CD8-positive, alpha-beta memory T cell (primary cell): ENCODE measurements around the gene EAF1. TPM values are rescaled to one million over a fixed set of nuclear protein-coding genes. Genes with fewer than 3 reads are reported as not detected.

Experiments
- CTCF ChIA-PET: fragments of 350-600 bp; sonication (Branson Sonifier 250); formaldehyde crosslinking; loops from one replicate; lab custom pipeline; 2021; ENCODE audit warnings: antibody characterized with exemption; lab: Charles Lee
- POLR2A ChIA-PET: fragments of 350-600 bp; sonication (Branson Sonifier 250); formaldehyde crosslinking; loops from one replicate; lab custom pipeline; 2021; ENCODE audit warnings: antibody characterized with exemption; lab: Charles Lee
- DNase-seq, 5 donors: peaks; one replicate each; pipeline versions ENCODE4 v3.0.0 to v3.0.0-alpha.2; 2020 to 2022; ENCODE audit warnings: mixed read lengths in 1 of 5
- H3K27ac ChIP-seq: one replicate; pipeline ENCODE4 v1.7.0; 2013; ENCODE audit warnings: low read depth, mild to moderate bottlenecking, low read length, moderate library complexity
- H3K27me3 ChIP-seq: 2 replicates; pipeline ENCODE4 v1.7.0; 2013; ENCODE audit warnings: low read length, mild to moderate bottlenecking; ENCODE audit not compliant: insufficient read depth, poor library complexity, severe bottlenecking
- H3K36me3 ChIP-seq: 2 replicates; pipeline ENCODE4 v1.7.0; 2013; ENCODE audit warnings: mild to moderate bottlenecking, low read length, moderate library complexity; ENCODE audit not compliant: insufficient read depth
- H3K4me1 ChIP-seq: 2 replicates; pipeline ENCODE4 v1.7.0; 2013; ENCODE audit warnings: mild to moderate bottlenecking, low read length, moderate library complexity; ENCODE audit not compliant: insufficient read depth
- H3K4me3 ChIP-seq: 2 replicates; pipeline ENCODE4 v1.7.0; 2013; ENCODE audit warnings: mild to moderate bottlenecking, low read length
- H3K9me3 ChIP-seq: 2 replicates; pipeline ENCODE4 v1.7.0; 2013; ENCODE audit warnings: mild to moderate bottlenecking, low read length
- H3K27ac Mint-ChIP-seq, 8 donors: one replicate each; pipeline ENCODE4 v1.8.0; 2020 to 2021; ENCODE audit warnings: mixed read lengths in 8 of 8, mild to moderate bottlenecking in 6 of 8, inconsistent platforms in 3 of 8, moderate library complexity in 3 of 8
- H3K27me3 Mint-ChIP-seq, 2 donors: one replicate each; pipeline ENCODE4 v1.8.0; 2020 to 2021; ENCODE audit warnings: mixed read lengths in 2 of 2, mild to moderate bottlenecking in 1 of 2, moderate library complexity in 1 of 2
- H3K36me3 Mint-ChIP-seq, 3 donors: one replicate each; pipeline ENCODE4 v1.8.0; 2020 to 2021; ENCODE audit warnings: mixed read lengths in 3 of 3, inconsistent platforms in 1 of 3, mild to moderate bottlenecking in 1 of 3
- H3K4me1 Mint-ChIP-seq, 3 donors: one replicate each; pipeline ENCODE4 v1.8.0; 2020 to 2021; ENCODE audit warnings: mixed read lengths in 3 of 3, inconsistent platforms in 1 of 3, mild to moderate bottlenecking in 1 of 3
- H3K4me3 Mint-ChIP-seq, 7 donors: one replicate each; pipeline ENCODE4 v1.8.0; 2020 to 2021; ENCODE audit warnings: mixed read lengths in 7 of 7, mild to moderate bottlenecking in 6 of 7, moderate library complexity in 4 of 7, inconsistent platforms in 2 of 7
- H3K9me3 Mint-ChIP-seq, 5 donors: one replicate each; pipeline ENCODE4 v1.8.0; 2020 to 2022; ENCODE audit warnings: mixed read lengths in 5 of 5, mild to moderate bottlenecking in 3 of 5, moderate library complexity in 2 of 5, inconsistent platforms in 1 of 5
- polyA plus RNA-seq: library from polyadenylated mRNA; unstranded; fragments of 300-500 nt; fragmentation: Illumina TruSeq; gene quantifications from one replicate; pipeline ENCODE4 v1.2.3, GENCODE V29; 2021
- total RNA-seq, 2 experiments: library from RNA; stranded (reverse); gene quantifications; one replicate each; pipeline ENCODE4 v1.2.3, GENCODE V29; 2021

Gene EAF1
- total and polyA plus RNA-seq, 3 experiments from 2014 or later = 21.2 to 26.8 (median 25.8) TPM

- Mint-ChIP-seq H3K27me3 (no peaks in the 10 kb centered on the region), H3K9me3 (no peaks in the 10 kb centered on the region), H3K36me3 (peaks cover 0 to 79% (median 14%) of the 10 kb centered on the region in 3 donors), H3K4me1 (peaks cover 54 to 64% (median 57%) of the 10 kb centered on the region in 3 donors), H3K4me3 (peak overlapping the region in 3 of 7 donors; percentile 0 to 52 (median 48)), H3K27ac (peak overlapping the region in 4 of 8 donors; percentile 9 to 85 (median 62))
- Histone ChIP-seq H3K4me3 (no peak overlapping the region), H3K9me3 (no peaks in the 10 kb centered on the region), H3K4me1 (peaks cover 26% of the 10 kb centered on the region), H3K36me3 (peaks cover 43% of the 10 kb centered on the region), H3K27me3 (no peaks in the 10 kb centered on the region), H3K27ac (no peak overlapping the region)
- no peak for DNase-seq
- POLR2A ChIA-PET = no interaction called here
- CTCF ChIA-PET = interaction anchor here (1.2 to 1.4 kb wide), 2 partner anchors 25 to 125 kb away, joined by 3 read pairs; no protein-coding TSS in a partner anchor
Measured at GRCh38 chr3:15431256-15431837, 3.9 kb downstream of the EAF1 start.

DNA sequence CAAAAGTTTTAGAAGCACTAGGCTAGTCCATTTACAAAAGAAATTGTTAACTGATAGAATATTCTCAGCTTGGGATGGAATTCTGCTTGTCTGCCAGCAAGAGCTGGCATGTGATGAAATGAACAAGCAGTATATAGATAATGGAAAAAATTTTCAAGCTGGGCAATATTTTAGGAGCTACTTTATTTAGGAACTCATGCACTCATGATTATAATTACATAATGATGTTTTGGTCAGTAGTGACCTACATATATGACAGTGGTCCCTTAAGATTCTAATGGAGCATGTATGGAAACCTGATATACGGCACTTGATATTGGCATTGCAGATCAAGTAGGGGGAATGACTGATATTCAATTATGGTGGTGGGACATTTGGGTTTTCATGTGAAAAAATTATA, 6.1 kb downstream of the EAF1 start:
- Mint-ChIP-seq H3K4me1 (peaks cover 37 to 52% (median 45%) of the 10 kb centered on the region in 3 donors), H3K27ac (peak overlapping the region in 2 of 8 donors; percentile 58 to 66), H3K9me3 (no peaks in the 10 kb centered on the region), H3K4me3 (peak overlapping the region in 1 of 7 donors; percentile 59), H3K27me3 (no peaks in the 10 kb centered on the region), H3K36me3 (peaks cover under 1 to 79% (median 18%) of the 10 kb centered on the region in 3 donors)
- peaks cover 57% of the 10 kb centered on the region for H3K36me3 ChIP-seq
- H3K27ac ChIP-seq = no peak overlapping the region
- CTCF ChIA-PET = interaction anchor here (1.0 to 1.4 kb wide), 3 partner anchors 125 to 228 kb away, joined by 3 read pairs; no protein-coding TSS in a partner anchor
- no peak for DNase-seq
- no peaks in the 10 kb centered on the region for H3K9me3 ChIP-seq
- H3K4me1 ChIP-seq = peaks cover 17% of the 10 kb centered on the region
- no peak overlapping the region for H3K4me3 ChIP-seq
- H3K27me3 ChIP-seq = no peaks in the 10 kb centered on the region
- POLR2A ChIA-PET = no interaction called here

GRCh38 chr3:15434756-15435155, 7.4 kb downstream of the EAF1 start:
- Histone ChIP-seq H3K27ac (no peak overlapping the region), H3K9me3 (no peaks in the 10 kb centered on the region), H3K4me3 (no peak overlapping the region), H3K4me1 (peaks cover 5% of the 10 kb centered on the region), H3K36me3 (peaks cover 66% of the 10 kb centered on the region), H3K27me3 (no peaks in the 10 kb centered on the region)
- Mint-ChIP-seq H3K27ac (no peak overlapping the region), H3K27me3 (no peaks in the 10 kb centered on the region), H3K4me3 (no peak overlapping the region), H3K4me1 (peaks cover 26 to 42% (median 40%) of the 10 kb centered on the region in 3 donors), H3K9me3 (no peaks in the 10 kb centered on the region), H3K36me3 (peaks cover 11 to 87% (median 19%) of the 10 kb centered on the region in 3 donors)
- CTCF ChIA-PET = no interaction called here
- no peak for DNase-seq
- POLR2A ChIA-PET = no interaction called here

GRCh38 chr3:15436246-15436645, 8.8 kb downstream of the EAF1 start:
- POLR2A ChIA-PET = no interaction called here
- no peak overlapping the region for H3K4me3 Mint-ChIP-seq

GRCh38 chr3:15438983-15439382, 11.6 kb downstream of the EAF1 start:
- no peaks in the 10 kb centered on the region for H3K27me3 ChIP-seq
- peaks cover 24 to 95% (median 30%) of the 10 kb centered on the region in 3 donors for H3K36me3 Mint-ChIP-seq
- peaks cover 19 to 29% (median 21%) of the 10 kb centered on the region in 3 donors for H3K4me1 Mint-ChIP-seq
- H3K27me3 Mint-ChIP-seq = no peaks in the 10 kb centered on the region
- H3K4me3 ChIP-seq = no peak overlapping the region
- ChIA-PET CTCF (no interaction called here), POLR2A (no interaction called here)
- no peaks in the 10 kb centered on the region for H3K9me3 Mint-ChIP-seq
- no peak overlapping the region for H3K4me3 Mint-ChIP-seq
- H3K9me3 ChIP-seq = no peaks in the 10 kb centered on the region
- peaks cover 48% of the 10 kb centered on the region for H3K36me3 ChIP-seq
- H3K27ac ChIP-seq = no peak overlapping the region
- no peak for DNase-seq
- peak overlapping the region in 4 of 8 donors; percentile 45 to 80 (median 50) for H3K27ac Mint-ChIP-seq
- H3K4me1 ChIP-seq = no peaks in the 10 kb centered on the region

More at GRCh38 chr3:15436246-15436645, 8.8 kb downstream of the EAF1 start:
- Mint-ChIP-seq H3K27ac (peak overlapping the region in 4 of 8 donors; percentile 34 to 78 (median 61)), H3K27me3 (no peaks in the 10 kb centered on the region), H3K4me1 (peaks cover 27 to 42% (median 36%) of the 10 kb centered on the region in 3 donors), H3K9me3 (no peaks in the 10 kb centered on the region), H3K36me3 (peaks cover 24 to 89% (median 26%) of the 10 kb centered on the region in 3 donors)
- Histone ChIP-seq H3K9me3 (no peaks in the 10 kb centered on the region), H3K27ac (no peak overlapping the region), H3K4me3 (no peak overlapping the region), H3K36me3 (peaks cover 67% of the 10 kb centered on the region), H3K4me1 (peaks cover 2% of the 10 kb centered on the region), H3K27me3 (no peaks in the 10 kb centered on the region)
- DNase-seq = no peak
- CTCF ChIA-PET = interaction anchor here (0.5 kb wide), 1 partner anchor 1996 kb away, joined by 3 read pairs; no protein-coding TSS in a partner anchor

- peaks cover 19 to 29% (median 21%) of the 10 kb centered on the region in 3 donors for H3K4me1 Mint-ChIP-seq
- H3K4me3 Mint-ChIP-seq = no peak overlapping the region
- Histone ChIP-seq H3K4me1 (no peaks in the 10 kb centered on the region), H3K4me3 (no peak overlapping the region), H3K9me3 (no peaks in the 10 kb centered on the region), H3K36me3 (peaks cover 43% of the 10 kb centered on the region), H3K27ac (no peak overlapping the region), H3K27me3 (no peaks in the 10 kb centered on the region)
- POLR2A ChIA-PET = no interaction called here
- no peak for DNase-seq
- H3K27me3 Mint-ChIP-seq = no peaks in the 10 kb centered on the region
- CTCF ChIA-PET = no interaction called here
- H3K27ac Mint-ChIP-seq = peak overlapping the region in 5 of 8 donors; percentile 45 to 80 (median 54)
- H3K9me3 Mint-ChIP-seq = no peaks in the 10 kb centered on the region
- peaks cover 24 to 93% (median 29%) of the 10 kb centered on the region in 3 donors for H3K36me3 Mint-ChIP-seq
Measured at GRCh38 chr3:15439476-15439875, 12.1 kb downstream of the EAF1 start.

- H3K36me3 Mint-ChIP-seq = peaks cover 27 to 86% (median 27%) of the 10 kb centered on the region in 3 donors
- no peak overlapping the region for H3K27ac ChIP-seq
- DNase-seq = no peak
Measured at GRCh38 chr3:15440891-15441290, 13.5 kb downstream of the EAF1 start.

More at GRCh38 chr3:15440891-15441290, 13.5 kb downstream of the EAF1 start:
- ChIA-PET CTCF (interaction anchor here (1.3 kb wide), 1 partner anchor 35 kb away, joined by 3 read pairs; no protein-coding TSS in a partner anchor), POLR2A (no interaction called here)
- Mint-ChIP-seq H3K4me3 (peak overlapping the region in 1 of 7 donors; percentile 9), H3K4me1 (peaks cover 14 to 33% (median 17%) of the 10 kb centered on the region in 3 donors), H3K27me3 (no peaks in the 10 kb centered on the region), H3K9me3 (no peaks in the 10 kb centered on the region), H3K27ac (peak overlapping the region in 7 of 8 donors; percentile 12 to 97 (median 72))
- peaks cover 34% of the 10 kb centered on the region for H3K36me3 ChIP-seq
- no peaks in the 10 kb centered on the region for H3K27me3 ChIP-seq
- no peak overlapping the region for H3K4me3 ChIP-seq
- no peaks in the 10 kb centered on the region for H3K9me3 ChIP-seq
- H3K4me1 ChIP-seq = no peaks in the 10 kb centered on the region
